MM.1S (cell line): ENCODE results near the gene GJB4.

Source experiments
- DNase-seq: peaks from one replicate; pipeline ENCODE4 v3.0.0-alpha.2; 2015
- H2AFZ ChIP-seq: fragments of 300-600 bp; sonication (generic); 2 replicates; pipeline ENCODE4 v1.6.0; 2016; ENCODE audit warnings: antibody characterized with exemption, low read length
- H3F3A ChIP-seq: fragments of 300-600 bp; sonication (generic); 2 replicates; pipeline ENCODE4 v1.6.1; 2016; ENCODE audit warnings: mild to moderate bottlenecking, antibody characterized with exemption, low read length, moderate library complexity, mixed read lengths; ENCODE audit not compliant: insufficient read depth
- H3K27ac ChIP-seq: fragments of 300-600 bp; sonication (generic); 2 replicates; pipeline ENCODE4 v1.5.1; 2016; ENCODE audit warnings: mild to moderate bottlenecking, low read length
- H3K27me3 ChIP-seq: fragments of 300-600 bp; sonication (generic); replicated peaks from 2 replicates; pipeline ENCODE4 v1.6.0; 2016; ENCODE audit warnings: low read length; ENCODE audit not compliant: insufficient read depth
- H3K36me3 ChIP-seq: fragments of 300-600 bp; sonication (generic); replicated peaks from 2 replicates; pipeline ENCODE4 v1.6.1; 2016; ENCODE audit warnings: mild to moderate bottlenecking, low read length, mixed read lengths; ENCODE audit not compliant: insufficient read depth
- H3K4me1 ChIP-seq: fragments of 300-600 bp; sonication (generic); 2 replicates; pipeline ENCODE4 v1.6.1; 2016; ENCODE audit warnings: low read length, mixed read lengths
- H3K4me2 ChIP-seq: fragments of 300-600 bp; sonication (generic); 2 replicates; pipeline ENCODE4 v1.6.0; 2016; ENCODE audit warnings: low read depth, low read length
- H3K4me3 ChIP-seq: fragments of 300-600 bp; sonication (generic); 2 replicates; pipeline ENCODE4 v1.5.1; 2016; ENCODE audit warnings: low read length, mixed read lengths
- H3K79me2 ChIP-seq: fragments of 300-600 bp; sonication (generic); 2 replicates; pipeline ENCODE4 v1.6.1; 2016; ENCODE audit warnings: mixed run types, low read length, mixed read lengths
- H3K9ac ChIP-seq: fragments of 300-600 bp; sonication (generic); 2 replicates; pipeline ENCODE4 v1.6.1; 2016; ENCODE audit warnings: low read length, mixed read lengths
- H3K9me2 ChIP-seq: fragments of 300-600 bp; sonication (generic); replicated peaks from 2 replicates; pipeline ENCODE4 v1.6.1; 2016; ENCODE audit warnings: mild to moderate bottlenecking, low read length, mixed read lengths; ENCODE audit not compliant: insufficient read depth
- H3K9me3 ChIP-seq: fragments of 300-600 bp; sonication (generic); replicated peaks from 2 replicates; pipeline ENCODE4 v1.6.1; 2016; ENCODE audit warnings: mild to moderate bottlenecking, low read length, mixed read lengths; ENCODE audit not compliant: insufficient read depth
- H4K20me1 ChIP-seq: fragments of 300-600 bp; sonication (generic); 2 replicates; pipeline ENCODE4 v1.6.1; 2016; ENCODE audit warnings: mild to moderate bottlenecking, low read length, moderate library complexity, mixed read lengths; ENCODE audit not compliant: insufficient read depth
- CTCF ChIP-seq: fragments of 300-600 bp; sonication (generic); IDR thresholded peaks from 2 replicates; pipeline ENCODE4 v1.5.1; 2016; ENCODE audit warnings: antibody characterized with exemption, low read length, mixed read lengths
- EZH2 ChIP-seq: fragments of 300-600 bp; sonication (generic); optimal IDR thresholded peaks from 2 replicates; pipeline ENCODE3; 2017; ENCODE audit warnings: low read depth, mild to moderate bottlenecking, antibody characterized with exemption, low read length, mixed read lengths
- EZH2phosphoT487 ChIP-seq: fragments of 300-600 bp; sonication (generic); IDR thresholded peaks from 2 replicates; pipeline ENCODE4 v1.6.1; 2018; ENCODE audit warnings: antibody characterized with exemption, low read length

Gene GJB4

GRCh38 chr1:34776911-34777310, 17.4 kb downstream of the GJB4 start:
- Histone ChIP-seq H3K4me1 (no peaks in the 10 kb centered on the region), H3K27ac (no peak overlapping the region), H3K79me2 (no peaks in the 10 kb centered on the region), H3K9ac (no peak overlapping the region), H3K4me3 (no peak overlapping the region), H3K9me3 (no peaks in the 10 kb centered on the region), H3K36me3 (no peaks in the 10 kb centered on the region), H3K4me2 (no peak overlapping the region), H3K27me3 (peaks cover 54% of the 10 kb centered on the region), H2AFZ (no peak overlapping the region), H3F3A (no peaks in the 10 kb centered on the region), H4K20me1 (no peaks in the 10 kb centered on the region), H3K9me2 (no peaks in the 10 kb centered on the region)
- TF ChIP-seq EZH2 (no peak), EZH2phosphoT487 (no peak), CTCF (no peak)
- no peak for DNase-seq

- no peak overlapping the region for H3K4me3 ChIP-seq
- no peak overlapping the region for H3K27ac ChIP-seq
- no peak for DNase-seq
- no peak for TF ChIP-seq EZH2phosphoT487
- no peak for TF ChIP-seq EZH2
- TF ChIP-seq CTCF, result no peak
- H3K79me2 ChIP-seq, result no peaks in the 10 kb centered on the region
- no peaks in the 10 kb centered on the region for H4K20me1 ChIP-seq
- no peak overlapping the region for H3K9ac ChIP-seq
- no peaks in the 10 kb centered on the region for H3F3A ChIP-seq
- H3K27me3 ChIP-seq, result peaks cover 55% of the 10 kb centered on the region
- H3K9me2 ChIP-seq, result no peaks in the 10 kb centered on the region
- H3K9me3 ChIP-seq, result no peaks in the 10 kb centered on the region
- no peaks in the 10 kb centered on the region for H3K36me3 ChIP-seq
- no peaks in the 10 kb centered on the region for H3K4me1 ChIP-seq
- H3K4me2 ChIP-seq, result no peak overlapping the region
- H2AFZ ChIP-seq, result no peak overlapping the region
Measured at GRCh38 chr1:34777519-34778321, 18.2 kb downstream of the GJB4 start.

- Histone ChIP-seq H3K9ac (no peak overlapping the region), H3K4me2 (no peak overlapping the region), H3K4me3 (no peak overlapping the region), H3K9me2 (no peaks in the 10 kb centered on the region), H3K79me2 (no peaks in the 10 kb centered on the region), H2AFZ (no peak overlapping the region), H4K20me1 (no peaks in the 10 kb centered on the region), H3K4me1 (no peaks in the 10 kb centered on the region), H3K27me3 (peaks cover 60% of the 10 kb centered on the region), H3K9me3 (no peaks in the 10 kb centered on the region), H3F3A (no peaks in the 10 kb centered on the region), H3K27ac (no peak overlapping the region), H3K36me3 (no peaks in the 10 kb centered on the region)
- TF ChIP-seq EZH2 (no peak), CTCF (no peak)
- no peak for DNase-seq
Measured at GRCh38 chr1:34778381-34778780, 18.8 kb downstream of the GJB4 start.
